ENCODE data around the gene MED14.

DNA sequence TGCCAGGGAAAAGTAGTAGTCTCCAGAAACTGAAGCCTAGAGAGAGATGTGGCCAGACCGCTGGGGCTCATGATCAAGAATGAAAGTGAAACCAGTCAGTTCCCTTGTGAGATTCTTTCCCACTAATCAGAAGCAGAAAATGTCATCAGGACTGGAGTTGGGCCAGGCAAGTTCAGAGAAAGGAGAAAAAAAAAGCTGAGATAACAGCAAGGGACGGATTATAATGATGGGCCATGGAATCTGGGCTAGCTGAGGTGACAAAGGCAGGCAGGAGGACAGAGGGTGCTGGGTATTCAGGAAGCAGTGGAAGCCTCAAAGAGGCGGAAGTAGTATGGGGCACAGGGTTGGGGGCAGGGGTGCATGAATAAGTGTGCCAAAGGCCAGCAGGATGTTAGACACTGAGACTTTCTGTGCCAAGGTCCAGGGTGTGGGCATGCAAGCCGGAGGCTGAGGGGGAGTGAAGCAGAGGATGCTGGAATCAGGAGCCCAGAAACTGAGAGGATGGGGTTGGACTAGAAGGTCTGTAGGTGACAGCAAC, 90.5 kb downstream of the MED14 start:
- TF ChIP-seq CTCF (IDR thresholded peaks at IDR 0.05; ENCODE audit: insufficient read depth, low read depth, low read length) (no peak), EZH2 (IDR thresholded peaks at IDR 0.05; ENCODE audit: insufficient read depth, low read length) (no peak)
